Retina (tissue), 1 donor: ENCODE results near the gene HMGB1.
"Not testable (repeated sequence)": the region's sequence is repeated elsewhere in the genome, so short reads cannot be mapped to it uniquely, and the experiment has no call there.

Experiments
- DNase-seq: peaks from one replicate; pipeline ENCODE4 v3.0.0-alpha.2; 2016

The HMGB1 gene

DNA sequence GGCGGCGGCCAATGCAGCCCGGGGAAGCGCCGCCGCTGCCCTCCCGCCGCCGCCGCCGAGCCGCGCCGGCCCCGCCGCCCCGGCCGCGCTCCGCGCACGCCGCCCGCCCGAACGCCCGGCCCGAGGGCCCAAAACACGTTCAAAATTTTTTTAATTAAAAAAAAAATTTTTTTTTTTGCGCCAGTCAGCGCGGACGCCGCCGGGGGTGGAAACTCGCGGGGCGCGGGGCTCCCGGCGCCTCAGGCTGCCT, 468 bp downstream of the HMGB1 start:
- DNase-seq, result no peak

DNA sequence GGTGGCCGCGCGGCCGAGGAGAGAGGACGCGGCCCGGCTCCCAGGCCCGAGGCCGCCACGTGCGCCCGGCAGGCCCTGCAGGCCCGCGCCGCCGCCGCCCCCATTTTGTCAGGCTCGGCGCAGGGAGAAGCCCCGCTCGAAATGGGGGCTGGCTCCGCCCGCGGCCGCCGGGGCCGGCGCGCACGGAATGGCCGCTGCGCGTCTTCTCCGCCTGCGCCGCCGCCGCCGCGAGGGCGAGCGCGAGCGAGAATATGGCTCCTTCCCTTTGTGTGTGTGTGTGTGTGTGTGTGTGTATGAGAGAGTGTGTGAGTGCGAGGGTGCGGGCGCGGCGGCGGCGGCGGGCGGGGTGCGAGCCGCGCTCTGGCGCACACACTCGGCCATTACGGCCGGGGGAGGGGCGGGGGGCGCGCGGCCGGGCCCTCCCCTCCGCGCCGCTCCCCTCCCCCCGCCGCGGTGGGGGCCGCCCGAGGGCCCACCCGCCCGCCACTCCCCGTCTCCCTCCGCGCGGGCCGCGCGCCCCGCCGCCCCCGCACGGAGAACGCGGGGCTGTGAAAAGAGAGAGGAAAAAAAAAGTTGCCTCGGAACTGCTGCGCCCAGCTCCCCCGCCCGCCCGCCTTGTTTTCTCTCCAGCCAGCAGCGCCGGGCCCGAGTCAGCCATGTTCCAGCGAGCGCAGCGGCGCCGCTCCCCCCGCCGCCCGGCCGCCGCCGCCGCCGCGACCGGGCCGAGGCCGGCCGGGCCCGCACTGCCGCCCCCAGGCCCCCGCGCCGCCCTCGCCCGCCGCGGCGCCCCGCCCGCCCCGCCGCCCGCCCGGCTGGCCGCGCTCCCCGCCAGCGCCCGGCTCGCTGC, 1.0 kb downstream of the HMGB1 start:
- peak; percentile 84 for DNase-seq

DNA sequence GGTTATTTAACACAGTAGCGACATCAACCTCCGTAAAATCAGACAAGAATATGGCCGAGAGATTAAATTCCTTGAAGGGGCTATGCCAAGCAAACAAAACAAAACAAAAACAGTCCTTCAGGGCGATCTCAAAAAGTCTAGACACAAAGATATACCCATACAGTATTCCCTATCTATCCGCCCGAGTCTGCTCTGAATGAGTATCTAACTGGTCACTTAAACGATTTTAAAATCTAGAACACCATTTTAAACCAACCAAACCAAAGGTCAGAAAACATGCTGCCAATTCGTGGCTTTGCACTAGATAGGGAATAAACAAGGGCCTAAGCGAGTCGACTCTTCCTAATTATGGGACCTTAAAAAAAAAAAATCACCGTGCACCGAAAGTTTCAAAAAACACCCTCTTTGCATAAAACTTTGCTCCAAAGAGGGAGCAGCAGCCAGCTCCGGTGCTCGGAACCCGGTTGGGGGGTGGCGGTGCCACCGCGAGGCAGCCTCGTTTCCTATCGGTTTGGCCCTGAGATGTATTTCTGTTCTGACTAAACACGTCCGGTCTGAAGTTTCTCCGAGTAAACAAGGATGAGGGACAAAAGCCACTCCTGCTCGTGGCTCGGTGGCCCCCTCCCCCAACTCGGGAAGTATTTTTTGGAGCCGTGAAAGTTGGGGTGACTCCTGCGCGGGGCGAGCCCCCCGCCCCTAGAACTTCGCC, 1.8 kb downstream of the HMGB1 start:
- peak; percentile 88 for DNase-seq

DNA sequence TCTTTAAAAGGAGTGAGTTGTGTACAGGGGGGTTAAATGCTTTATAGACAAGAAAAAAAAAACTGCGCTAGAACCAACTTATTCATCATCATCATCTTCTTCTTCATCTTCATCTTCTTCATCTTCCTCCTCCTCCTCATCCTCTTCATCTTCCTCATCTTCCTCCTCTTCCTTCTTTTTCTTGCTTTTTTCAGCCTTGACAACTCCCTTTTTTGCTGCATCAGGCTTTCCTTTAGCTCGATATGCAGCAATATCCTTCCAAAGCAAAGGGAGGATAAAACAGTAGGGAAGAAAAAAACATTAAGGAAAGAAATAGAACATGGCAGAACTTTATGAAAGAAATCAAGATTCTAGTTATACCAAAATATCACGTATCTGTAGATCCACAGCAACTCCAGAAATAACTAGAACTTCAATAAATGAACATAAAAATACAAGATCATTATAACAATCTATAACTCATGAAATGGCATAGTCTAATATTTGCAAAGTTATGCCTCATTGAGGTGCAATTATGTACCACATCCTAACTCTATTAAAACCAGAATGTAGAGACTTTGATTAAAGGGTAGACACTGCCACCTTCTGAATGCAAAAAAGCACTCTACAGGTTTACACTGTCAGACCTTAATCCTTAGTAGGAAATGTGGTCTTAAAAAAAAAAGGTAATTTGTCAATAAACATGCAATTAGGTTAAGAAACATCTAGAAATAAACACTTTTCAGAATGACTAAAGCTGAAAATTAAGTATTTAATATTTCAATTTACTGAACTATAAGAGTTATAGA, 4.3 kb downstream of the HMGB1 start:
- not testable (repeated sequence) for DNase-seq

DNA sequence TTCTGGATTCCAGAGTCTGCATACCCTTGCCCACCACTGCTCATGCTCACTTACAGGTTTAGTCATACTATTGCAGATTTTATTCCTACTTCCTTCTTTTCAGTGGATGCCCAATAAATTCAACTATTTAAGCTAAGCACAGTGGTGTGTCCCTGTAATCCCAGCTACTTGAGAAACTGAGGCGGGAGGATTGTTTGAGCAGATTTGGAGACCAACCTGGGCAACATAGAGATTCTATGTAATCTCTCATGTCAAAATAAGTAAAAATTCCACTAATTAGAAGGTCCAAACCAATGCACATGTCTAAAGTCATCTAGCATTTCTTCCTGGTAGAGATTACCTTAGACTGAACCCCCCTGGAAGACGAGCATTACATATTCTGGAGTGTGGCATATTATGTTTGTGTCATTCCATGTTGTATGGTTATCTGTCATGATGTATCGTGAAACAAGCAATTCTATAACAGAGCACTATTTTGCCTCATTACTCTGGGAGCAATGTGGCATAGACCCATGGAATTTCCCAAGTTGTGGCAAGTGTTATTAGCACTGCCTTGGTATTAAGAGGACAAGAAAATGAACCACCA, 8.3 kb downstream of the HMGB1 start:
- DNase-seq, result no peak

DNA sequence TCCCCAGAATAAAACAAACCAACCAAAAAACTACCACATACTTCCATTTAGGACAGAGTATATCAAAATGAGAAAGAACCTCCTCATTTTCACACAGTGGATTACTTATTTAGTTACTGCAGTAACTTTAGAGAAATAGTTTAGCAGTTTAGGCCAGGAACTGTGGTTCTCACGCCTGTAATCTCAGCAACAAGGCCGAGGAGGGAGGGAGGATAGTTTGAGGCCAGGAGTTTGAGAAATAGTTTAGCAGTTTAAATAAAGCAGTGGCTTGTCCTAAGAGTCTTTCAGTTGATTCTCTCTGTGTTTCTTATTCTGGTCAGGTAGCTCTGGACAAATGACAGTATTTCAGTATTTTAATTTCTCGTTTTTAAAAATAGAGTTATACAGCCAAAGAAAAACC, 9.4 kb downstream of the HMGB1 start:
- no peak for DNase-seq

DNA sequence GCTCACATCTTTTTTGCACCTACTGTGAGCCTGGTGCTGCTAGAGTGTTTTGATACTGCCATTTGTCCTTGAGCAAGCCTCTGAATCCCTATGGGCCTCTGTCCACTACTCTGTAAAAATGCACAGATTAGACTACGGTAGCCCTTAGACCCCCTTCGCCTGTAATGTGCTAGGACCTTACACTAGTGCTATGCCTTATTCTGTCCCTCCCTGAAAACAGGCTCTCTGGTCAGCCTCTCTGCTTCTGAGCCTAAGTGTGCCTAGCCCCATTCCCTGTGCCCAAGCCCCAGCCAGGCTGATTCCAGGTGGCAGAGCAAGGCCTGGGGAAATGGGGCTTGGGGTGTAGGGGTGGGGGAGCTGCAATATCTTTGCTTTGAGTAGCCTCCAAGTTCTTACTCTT, 10.7 kb downstream of the HMGB1 start:
- no peak for DNase-seq

DNA sequence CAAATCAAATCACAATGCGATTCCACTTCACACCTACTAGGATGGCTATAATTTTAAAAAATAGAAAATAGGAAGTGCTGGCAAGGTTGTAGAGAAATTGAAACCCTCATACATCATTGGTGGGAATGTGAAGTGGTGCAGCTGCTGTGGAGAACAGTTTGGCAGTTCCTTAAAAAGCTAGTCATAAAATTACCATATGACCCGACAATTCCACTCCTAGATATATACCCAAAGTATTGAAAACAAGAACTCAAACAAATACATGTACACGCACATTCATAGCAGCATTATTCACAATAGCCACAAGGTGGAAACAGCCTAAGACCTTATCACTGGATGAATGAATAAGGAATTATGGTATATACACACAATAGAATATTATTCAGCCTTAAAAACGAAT, 12.0 kb downstream of the HMGB1 start:
- no peak for DNase-seq

DNA sequence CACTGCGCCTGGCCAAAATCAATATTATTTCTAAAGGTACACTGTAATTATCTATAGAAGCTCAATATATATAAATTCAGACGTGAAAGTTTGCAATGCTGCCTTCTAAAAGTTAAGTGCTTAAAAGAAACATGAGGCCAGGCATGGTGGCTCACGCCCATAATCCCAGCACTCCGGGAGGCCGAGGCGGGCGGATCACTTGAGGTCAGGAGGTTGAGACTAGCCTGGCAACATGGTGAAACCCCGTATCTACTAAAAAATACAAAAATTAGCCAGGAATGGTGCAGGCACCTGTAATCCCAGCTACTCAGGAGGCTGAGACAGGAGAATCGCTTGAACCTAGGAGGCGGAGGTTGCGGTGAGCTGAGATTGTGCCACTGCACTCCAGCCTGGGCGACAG, 14.3 kb downstream of the HMGB1 start:
- not testable (repeated sequence) for DNase-seq

DNA sequence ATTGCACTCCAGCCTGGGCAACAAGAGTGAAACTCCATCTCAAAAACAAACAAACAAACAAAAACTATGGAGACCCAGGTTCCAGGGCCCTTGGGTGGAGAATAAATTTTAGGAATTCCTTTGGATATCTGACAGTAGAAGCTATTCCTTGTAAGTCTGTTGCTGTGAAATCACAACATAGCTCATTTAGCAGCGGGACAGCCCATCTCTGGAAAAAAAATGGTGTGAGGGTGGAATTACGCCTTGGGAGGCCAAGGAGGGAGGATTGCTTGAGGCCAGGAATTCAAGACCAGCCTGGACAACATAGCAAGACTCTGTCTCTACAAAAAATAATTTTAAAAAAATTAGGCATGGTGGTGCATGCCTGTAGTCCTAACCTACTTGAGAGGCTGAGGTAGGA, 15.7 kb downstream of the HMGB1 start:
- no peak for DNase-seq

DNA sequence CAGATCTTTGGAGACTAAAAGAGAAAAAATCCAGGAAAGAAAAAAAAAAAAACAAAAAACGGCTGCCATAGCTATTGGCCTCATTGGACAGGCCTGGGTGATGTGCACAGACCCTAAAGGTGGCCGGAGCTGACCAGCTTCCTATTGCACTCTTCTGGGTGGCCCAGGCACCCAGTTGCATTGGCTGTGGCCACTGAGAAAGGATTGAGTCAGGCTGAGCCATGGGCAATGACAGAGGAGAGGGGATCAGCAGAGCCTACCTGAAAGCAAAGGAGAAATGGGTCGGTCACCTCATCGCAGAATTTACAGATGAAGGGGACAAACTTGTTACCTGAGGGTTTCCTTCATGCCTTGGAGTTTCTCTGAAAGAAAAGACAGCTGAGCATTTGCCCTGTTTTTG, 17.3 kb downstream of the HMGB1 start:
- no peak for DNase-seq

DNA sequence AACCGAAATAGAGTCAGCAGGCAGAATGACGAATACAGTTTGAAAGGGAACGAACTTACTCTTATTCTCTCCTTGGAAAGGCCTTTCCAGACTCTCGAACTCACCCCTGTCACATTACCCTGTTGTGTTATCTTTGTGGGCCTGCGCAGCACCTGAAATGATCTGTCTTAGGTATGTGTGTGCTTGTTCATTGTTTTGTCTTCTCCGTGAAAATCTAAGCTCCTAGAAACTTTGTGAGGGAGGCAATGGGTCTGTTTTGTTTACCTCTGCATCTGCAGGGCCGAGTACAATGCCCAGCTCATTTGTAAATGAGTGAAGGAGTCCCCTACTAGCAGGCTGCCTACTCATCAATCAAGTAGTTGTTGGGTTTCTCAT, 19.6 kb downstream of the HMGB1 start:
- DNase-seq, result no peak

DNA sequence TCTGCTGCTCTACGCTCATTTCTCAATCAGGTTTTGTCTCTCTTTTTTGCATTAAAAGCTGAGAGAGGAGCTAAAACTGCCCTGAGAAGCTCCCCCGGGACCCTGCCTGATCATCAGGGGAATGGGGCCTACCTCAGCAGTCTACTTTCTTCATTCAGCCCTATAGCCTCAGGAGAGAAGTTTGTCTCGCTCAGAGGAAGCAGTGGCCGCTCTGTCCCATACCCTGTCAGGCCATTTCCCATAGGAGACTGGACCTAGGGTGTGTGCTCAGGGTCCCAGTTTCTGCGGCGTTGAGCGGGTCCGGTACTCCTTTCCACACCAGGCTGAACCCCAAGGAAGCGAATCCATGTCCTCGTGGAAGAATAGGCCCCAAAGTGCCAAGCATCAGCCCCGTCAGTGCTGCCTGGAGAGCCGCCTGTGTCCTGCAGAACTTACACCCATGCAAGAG, 21.8 kb downstream of the HMGB1 start:
- no peak for DNase-seq

DNA sequence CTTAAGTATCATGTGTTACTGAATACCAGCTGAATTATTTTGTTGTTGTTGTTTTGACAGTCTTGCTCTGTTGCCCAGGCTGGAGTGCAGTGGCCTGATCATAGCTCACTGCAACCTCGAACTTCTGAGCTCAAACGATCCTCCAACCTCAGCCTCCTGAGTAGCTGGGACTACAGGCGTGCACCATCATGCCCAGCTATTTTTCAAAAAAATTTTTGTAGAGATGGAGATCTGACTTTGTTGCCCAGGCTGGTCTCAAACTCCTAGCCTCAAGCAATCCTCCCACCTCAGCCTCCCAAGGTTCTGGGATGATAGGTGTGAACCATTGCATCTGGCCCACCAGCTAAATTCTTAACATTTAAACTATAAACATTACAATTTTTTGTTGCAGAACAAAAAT, 22.2 kb downstream of the HMGB1 start:
- DNase-seq, result not testable (repeated sequence)

DNA sequence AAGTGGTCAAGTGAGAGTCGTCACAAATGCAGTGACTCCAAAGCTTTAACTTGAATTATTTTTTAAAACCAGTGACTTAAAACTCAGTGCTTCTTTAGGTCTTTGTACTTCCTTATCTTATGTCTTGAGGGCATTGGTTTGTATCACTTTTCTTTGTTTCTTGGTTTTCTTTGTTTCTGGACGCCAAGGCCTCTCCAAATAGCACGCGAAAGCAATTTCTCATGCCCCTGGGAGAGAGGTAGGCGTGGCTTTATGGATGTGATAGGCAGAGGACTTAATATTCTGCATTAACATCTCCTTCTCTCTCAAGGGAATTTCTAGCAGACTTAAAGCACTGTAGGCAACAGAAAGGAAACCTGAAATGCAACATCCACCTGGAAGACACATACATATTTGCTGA, 22.8 kb downstream of the HMGB1 start:
- DNase-seq, result no peak

DNA sequence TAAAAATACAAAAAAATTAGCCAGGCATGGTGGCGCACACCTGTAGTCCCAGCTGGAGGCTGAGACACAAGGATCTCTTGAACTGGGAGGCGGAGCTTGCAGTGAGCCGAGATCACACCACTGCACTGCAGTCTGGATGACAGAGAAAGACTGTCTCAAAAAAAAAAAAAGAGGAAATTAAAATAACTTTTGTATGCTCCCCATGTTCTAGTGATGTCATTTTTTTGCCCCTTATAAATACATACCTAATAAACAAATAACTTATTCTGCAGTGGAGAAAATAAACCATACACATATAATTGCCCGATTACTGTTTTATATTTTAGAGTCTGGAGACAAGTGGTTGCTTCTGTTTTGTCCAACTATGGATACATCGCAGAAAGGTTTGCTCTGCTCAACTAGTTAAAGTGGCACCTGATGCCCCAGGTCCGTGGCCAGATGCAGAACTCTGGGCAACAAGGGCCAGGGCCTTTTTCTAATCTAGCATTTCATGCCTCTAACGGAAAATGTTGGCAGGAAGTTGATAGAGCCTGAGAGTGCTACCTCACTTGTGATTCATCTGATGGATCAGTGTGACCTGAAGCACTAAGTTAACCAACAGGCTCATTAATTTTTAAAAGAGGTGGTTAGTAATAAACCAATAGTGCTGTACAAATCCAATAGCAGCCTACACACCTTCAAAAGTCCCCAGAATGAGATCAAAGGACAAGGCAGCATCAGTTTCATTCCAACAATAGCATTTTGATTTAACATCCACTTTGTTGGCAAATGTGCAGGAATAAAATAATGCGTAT, 24.6 kb downstream of the HMGB1 start:
- DNase-seq, result no peak

DNA sequence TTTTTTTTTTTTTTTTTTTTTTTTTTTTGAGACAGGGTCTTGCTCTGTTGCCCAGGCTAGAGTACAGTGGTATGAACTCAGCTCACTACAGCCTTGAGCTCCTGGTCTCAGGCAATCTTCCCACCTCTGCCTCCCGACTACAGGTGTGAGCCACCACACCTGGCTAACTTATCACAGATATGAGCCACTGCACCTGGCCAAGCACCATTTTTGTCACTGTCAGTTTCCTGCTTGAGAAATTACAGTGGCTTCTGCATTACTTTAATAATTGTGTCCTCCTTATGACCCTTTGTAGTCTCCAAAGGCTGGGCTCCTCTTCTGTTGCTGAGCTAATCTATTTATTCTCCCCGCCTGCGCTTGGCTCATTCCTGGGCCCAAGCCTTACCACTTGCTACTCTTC, 27.4 kb downstream of the HMGB1 start:
- DNase-seq, result no peak

DNA sequence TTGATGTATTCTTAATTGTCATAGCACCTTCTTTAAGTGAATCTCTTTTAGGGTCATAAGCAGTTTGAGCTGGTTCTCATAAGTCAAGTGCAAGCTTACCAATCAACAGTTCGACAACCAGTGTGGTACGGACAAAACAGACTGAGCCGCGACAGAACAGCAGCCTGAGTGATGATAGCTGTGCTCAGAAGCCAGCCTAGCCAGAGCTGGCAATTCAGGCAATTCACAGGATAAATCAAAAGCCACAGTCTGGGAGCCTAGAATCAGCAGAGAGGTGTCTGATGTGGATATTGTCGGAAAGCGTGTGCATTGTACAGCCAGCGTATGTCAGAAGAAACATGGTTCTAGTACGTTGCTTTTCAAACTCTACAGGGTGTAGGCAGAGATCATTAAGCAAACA, 28.6 kb downstream of the HMGB1 start:
- no peak for DNase-seq

DNA sequence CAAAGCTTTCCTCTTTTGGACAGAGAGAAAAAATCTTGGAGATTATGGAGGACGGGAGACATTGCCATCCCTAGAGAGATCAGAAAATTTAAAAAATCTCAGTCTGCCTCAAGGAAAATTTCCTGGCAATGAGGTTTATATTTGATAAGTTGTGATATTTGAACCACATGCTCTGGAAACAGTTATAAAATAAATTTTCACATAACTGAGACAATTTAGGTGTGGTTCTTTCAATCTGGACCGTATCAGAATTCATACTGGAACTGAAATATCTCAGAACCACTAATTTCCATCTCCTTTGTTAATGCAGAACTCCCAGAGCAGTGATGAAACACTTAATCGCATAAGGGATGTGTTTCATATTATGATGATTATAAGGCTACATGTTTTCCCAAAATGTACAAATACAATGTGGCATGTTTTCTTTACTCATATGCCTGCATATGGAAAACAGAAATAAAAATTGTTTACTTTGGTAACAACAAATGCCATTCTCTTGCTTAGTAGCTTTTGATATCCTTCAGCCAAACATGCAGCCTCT, 29.8 kb downstream of the HMGB1 start:
- DNase-seq, result no peak

DNA sequence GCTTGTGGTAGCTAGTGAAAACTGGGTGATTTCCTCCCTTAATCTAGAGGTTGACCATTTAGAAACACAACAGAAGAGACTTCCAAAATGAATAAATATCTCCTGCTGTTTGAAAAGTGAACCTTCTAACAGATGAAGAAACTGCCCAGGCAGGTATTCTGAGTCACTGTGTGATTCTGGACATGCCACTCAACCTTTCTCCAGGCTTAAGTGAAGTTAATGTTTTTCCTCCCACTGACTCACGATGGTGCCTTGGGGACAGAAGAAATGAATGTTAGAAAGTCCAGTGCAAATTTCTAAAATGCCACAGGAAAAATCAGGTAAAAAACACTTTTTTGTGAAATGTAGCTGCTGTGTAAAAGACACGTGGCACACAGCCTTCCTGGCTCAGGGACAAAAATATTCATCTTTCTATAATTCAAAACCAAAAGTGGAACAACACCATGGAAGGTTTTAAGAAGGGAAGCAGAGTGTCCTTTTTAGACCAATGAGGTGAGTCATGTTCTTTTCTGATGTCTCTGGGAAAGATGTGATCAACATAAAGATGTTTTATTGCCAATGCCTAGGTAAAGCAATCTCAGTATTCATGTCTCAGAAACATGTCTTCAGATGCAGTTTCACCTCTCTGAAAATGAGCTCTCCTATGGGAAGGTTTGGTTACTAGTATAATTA, 34.3 kb downstream of the HMGB1 start:
- DNase-seq, result no peak

DNA sequence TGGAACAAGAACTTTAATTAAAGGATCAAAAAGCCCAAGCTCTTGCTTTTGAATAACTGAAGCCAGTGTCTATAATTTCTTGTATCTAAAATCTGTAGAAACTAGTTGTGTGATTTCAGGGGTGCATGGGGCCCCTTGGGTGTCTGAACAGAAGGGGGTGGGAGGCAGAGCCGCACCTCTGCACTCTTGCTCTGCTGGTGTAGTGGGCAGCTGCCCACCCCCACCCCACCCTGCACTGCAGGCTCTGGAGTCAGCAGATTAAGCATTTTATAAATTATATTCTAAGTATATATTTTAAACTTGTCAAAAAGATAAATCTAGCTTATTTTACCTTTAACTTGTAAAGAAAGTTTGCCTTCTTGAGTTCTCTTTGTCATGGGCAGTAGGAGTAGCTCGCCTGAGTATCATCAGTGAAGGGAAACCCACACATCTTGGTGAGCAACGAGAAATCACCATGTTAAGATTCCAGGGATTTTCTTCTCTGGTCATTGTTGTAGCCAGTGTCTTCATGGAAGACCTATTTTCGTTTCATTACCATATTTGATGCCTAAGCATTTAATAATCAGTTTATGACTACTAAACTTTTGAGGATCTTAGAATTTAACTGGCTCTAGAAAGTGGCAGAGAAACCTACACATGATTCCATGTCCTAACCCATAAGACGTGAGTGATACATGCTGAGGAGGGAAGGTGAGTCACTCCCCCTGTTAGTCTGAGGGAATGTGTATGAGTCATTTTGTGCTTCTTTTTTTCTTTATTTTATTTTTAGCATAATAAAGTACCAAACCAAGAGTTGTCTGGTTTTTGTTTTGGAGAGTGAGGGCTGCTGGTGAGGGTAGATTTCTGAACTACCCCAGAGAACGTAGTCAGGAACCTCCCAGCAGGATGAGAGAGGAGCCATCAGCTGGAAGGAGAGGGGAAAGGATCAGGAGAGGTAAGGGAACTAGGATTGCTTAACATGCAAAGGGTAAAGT, 35.7 kb downstream of the HMGB1 start:
- no peak for DNase-seq
